Smooth muscle cell (in vitro differentiated cells): ENCODE data around the gene PDIA5. TPM values are rescaled to one million over a fixed set of nuclear protein-coding genes. Genes with fewer than 3 reads are reported as not detected.
A peak's percentile ranks its signal among the peaks of the same experiment; 100 is the strongest.

ENCODE experiments used
- DNase-seq: peaks from one replicate; lab custom pipeline; 2025; ENCODE audit not compliant: unreplicated experiment; lab: John Stamatoyannopoulos, UW
- H2AFZ ChIP-seq: fragments of 200-600 bp; sonication (generic); 2 replicates; pipeline ENCODE4 v1.6.0; 2016; ENCODE audit warnings: antibody characterized with exemption, low read depth, mild to moderate bottlenecking
- H3F3A ChIP-seq: fragments of 200-600 bp; sonication (generic); 2 replicates; pipeline ENCODE4 v1.6.0; 2017; ENCODE audit warnings: antibody characterized with exemption, low read depth
- H3K27ac ChIP-seq: fragments of 200-600 bp; sonication (generic); 2 replicates; pipeline ENCODE4 v1.5.1; 2016; ENCODE audit warnings: low read depth, mild to moderate bottlenecking
- H3K27me3 ChIP-seq: fragments of 200-600 bp; sonication (generic); 2 replicates; pipeline ENCODE4 v1.6.1; 2016; ENCODE audit warnings: low read depth, mild to moderate bottlenecking
- H3K36me3 ChIP-seq: fragments of 200-600 bp; sonication (generic); 2 replicates; pipeline ENCODE4 v1.5.1; 2016; ENCODE audit warnings: low read depth
- H3K4me1 ChIP-seq: fragments of 200-600 bp; sonication (generic); 2 replicates; pipeline ENCODE4 v1.5.1; 2016; ENCODE audit warnings: low read depth
- H3K4me2 ChIP-seq: fragments of 200-600 bp; sonication (generic); 2 replicates; pipeline ENCODE4 v1.6.0; 2016; ENCODE audit warnings: mild to moderate bottlenecking
- H3K4me3 ChIP-seq: fragments of 200-600 bp; sonication (generic); 2 replicates; pipeline ENCODE4 v1.5.1; 2016; ENCODE audit warnings: mild to moderate bottlenecking
- H3K79me2 ChIP-seq: fragments of 200-600 bp; sonication (generic); 2 replicates; pipeline ENCODE4 v1.6.0; 2016; ENCODE audit warnings: low read depth, mild to moderate bottlenecking
- H3K9ac ChIP-seq: fragments of 200-600 bp; sonication (generic); 2 replicates; pipeline ENCODE4 v1.6.0; 2016; ENCODE audit warnings: low read depth
- H3K9me3 ChIP-seq: fragments of 200-600 bp; sonication (generic); replicated peaks from 2 replicates; pipeline ENCODE4 v1.5.1; 2016; ENCODE audit warnings: low read depth
- H4K20me1 ChIP-seq: fragments of 200-600 bp; sonication (generic); 2 replicates; pipeline ENCODE4 v1.6.0; 2016; ENCODE audit warnings: low read depth
- WGBS: methylation state at CpG from one replicate; pipeline ENCODE4 v1.1.7; 2016; ENCODE audit warnings: low lambda C conversion rate; 5-methylcytosine and 5-hydroxymethylcytosine counted together
- polyA plus RNA-seq: library from polyadenylated mRNA; unstranded; fragments of >200 nt; fragmentation: Nextera tagmentation; extraction: Ambion mirVana; gene quantifications from 2 replicates; pipeline ENCODE4 v1.2.1, GENCODE V29; 2016
- total RNA-seq: library from RNA; depleted of rRNA; stranded (reverse); fragments of >200 nt; gene quantifications from 2 replicates; pipeline ENCODE4 v1.2.3, GENCODE V29; 2014
- TF ChIP-seq, protein P1 (sequence below): fragments of 200-600 bp; sonication (generic); IDR thresholded peaks from 2 replicates; pipeline ENCODE4 v1.5.1; 2017; ENCODE audit warnings: borderline replicate concordance, mild to moderate bottlenecking, antibody characterized with exemption; ENCODE audit not compliant: insufficient read depth, poor library complexity, severe bottlenecking

The PDIA5 gene
- total and polyA plus RNA-seq, 2 experiments from 2014 or later, result 65.4 to 102 TPM

DNA sequence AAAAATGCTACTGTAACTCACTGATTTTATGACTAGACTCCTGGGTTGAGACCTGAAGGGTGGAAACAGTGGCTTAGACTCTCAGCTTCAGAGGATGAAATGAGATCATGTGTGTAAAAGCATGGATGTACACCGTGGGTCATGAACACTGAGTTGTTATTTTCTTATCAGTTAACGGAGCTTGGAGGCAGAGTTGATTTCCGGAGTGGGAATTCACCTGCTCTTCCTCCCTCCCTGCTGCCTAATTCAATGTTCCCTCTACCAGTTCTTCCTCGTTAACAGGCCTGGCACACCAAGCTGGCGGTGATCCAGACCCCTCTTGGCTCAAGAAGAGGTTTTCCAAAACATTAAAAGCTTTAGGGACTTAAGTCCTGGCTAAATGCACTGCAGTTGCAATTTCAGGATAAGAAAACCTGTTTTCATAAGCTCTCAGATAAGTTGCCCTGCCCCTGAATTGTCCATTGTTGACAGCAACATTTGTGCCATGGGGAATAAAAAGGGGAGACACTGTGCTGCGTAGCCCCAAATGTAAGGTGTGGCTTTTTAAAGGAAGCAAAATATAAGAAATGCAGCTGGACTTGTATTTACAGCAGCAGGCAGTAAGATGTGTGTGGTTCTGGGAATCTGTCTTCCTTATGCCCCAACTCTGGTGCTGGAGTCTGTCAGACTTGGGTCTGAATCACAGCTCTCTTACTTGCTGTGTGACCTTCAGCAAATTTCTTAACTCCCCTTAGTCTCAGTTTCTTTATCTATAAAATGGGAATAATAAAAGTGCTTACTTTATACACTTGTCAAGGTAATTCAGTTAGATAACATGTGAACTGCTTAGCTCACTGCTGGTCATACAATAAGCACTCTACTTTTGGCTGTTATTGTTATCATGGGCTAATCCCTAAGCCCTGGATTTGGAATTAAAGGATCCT is 9.9 kb downstream of the PDIA5 start:
- no peak overlapping the region for H3K4me3 ChIP-seq
- H3K4me1 ChIP-seq, result peaks cover 31% of the 10 kb centered on the region
- H3K27ac ChIP-seq, result peak overlapping the region; percentile 55
- no peaks in the 10 kb centered on the region for H3K9me3 ChIP-seq
- H4K20me1 ChIP-seq, result peaks cover 97% of the 10 kb centered on the region
- no peak overlapping the region for H2AFZ ChIP-seq
- H3K36me3 ChIP-seq, result no peaks in the 10 kb centered on the region
- no peak for DNase-seq
- H3K79me2 ChIP-seq, result peaks cover 92% of the 10 kb centered on the region
- no peak overlapping the region for H3K9ac ChIP-seq
- H3K27me3 ChIP-seq, result no peaks in the 10 kb centered on the region
- TF ChIP-seq, protein P1, sequence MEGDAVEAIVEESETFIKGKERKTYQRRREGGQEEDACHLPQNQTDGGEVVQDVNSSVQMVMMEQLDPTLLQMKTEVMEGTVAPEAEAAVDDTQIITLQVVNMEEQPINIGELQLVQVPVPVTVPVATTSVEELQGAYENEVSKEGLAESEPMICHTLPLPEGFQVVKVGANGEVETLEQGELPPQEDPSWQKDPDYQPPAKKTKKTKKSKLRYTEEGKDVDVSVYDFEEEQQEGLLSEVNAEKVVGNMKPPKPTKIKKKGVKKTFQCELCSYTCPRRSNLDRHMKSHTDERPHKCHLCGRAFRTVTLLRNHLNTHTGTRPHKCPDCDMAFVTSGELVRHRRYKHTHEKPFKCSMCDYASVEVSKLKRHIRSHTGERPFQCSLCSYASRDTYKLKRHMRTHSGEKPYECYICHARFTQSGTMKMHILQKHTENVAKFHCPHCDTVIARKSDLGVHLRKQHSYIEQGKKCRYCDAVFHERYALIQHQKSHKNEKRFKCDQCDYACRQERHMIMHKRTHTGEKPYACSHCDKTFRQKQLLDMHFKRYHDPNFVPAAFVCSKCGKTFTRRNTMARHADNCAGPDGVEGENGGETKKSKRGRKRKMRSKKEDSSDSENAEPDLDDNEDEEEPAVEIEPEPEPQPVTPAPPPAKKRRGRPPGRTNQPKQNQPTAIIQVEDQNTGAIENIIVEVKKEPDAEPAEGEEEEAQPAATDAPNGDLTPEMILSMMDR, result no peak
- H3K4me2 ChIP-seq, result peak overlapping the region; percentile 21
- 38% methylated on average over 6 of the region's 6 CpGs for WGBS
- H3F3A ChIP-seq, result peaks cover 21% of the 10 kb centered on the region

DNA sequence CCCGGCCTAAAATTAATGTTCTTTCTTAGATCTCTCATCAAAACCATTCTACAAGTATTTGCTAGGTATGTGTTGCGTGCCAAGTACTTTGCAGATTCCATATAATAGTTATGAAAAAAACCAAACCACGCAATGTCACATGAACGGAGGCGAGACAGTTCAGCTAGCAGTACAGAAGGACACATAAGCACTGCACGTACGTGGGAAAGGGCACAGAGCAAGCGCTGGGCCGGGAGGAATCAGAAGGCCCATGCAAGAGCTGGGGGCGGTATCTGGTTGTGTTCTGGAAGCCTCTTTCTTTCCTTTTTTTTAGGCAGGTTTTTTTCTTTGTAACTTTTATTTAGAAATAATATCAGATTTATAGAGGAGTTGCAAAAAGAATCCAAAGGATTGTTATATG is 11.3 kb downstream of the PDIA5 start:
- peaks cover 97% of the 10 kb centered on the region for H4K20me1 ChIP-seq
- 68% methylated on average over 10 of the region's 10 CpGs for WGBS
- H3K9ac ChIP-seq, result no peak overlapping the region
- H3K27me3 ChIP-seq, result no peaks in the 10 kb centered on the region
- peak overlapping the region; percentile 10 for H3K4me2 ChIP-seq
- no peak overlapping the region for H3K4me3 ChIP-seq
- H3K79me2 ChIP-seq, result peaks cover 92% of the 10 kb centered on the region
- H2AFZ ChIP-seq, result no peak overlapping the region
- no peaks in the 10 kb centered on the region for H3K9me3 ChIP-seq
- H3F3A ChIP-seq, result peaks cover 21% of the 10 kb centered on the region
- H3K4me1 ChIP-seq, result peaks cover 37% of the 10 kb centered on the region
- peak overlapping the region; percentile 91 for H3K27ac ChIP-seq
- DNase-seq, result no peak
- no peaks in the 10 kb centered on the region for H3K36me3 ChIP-seq
- TF ChIP-seq, protein P1, result no peak

DNA sequence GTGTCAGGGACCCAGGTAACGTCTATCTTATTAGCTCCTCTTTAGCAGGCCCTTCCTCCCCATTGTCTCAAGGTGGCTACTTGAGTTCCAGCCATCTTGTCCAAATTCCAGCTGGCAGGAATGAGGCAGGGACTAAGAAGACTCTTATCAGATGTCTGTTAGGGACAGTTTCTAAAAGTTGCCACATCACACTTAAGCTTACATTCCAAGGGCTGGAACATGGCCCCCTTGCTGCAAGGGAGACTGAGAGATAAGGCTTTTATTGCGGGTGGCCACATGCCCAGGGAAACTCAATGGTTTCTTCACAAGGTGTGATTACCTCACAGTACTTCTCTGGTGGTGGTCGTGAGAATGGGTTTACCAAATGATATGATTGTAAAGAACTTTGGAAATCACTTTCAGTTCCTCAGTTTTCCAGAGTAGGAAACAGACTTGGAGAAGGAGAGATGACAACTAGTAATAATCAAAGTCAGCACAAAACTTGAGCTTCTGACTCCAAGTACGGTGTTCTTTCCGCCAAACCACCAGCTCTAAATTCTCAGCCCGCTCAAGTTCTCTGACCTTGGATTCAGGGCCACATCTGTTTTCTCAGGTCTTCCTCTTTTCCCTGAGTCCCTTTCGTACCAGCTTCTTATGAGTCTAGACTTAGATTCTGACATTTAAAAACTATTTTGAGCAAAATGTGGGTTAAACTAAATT is 14.2 kb downstream of the PDIA5 start:
- no peak overlapping the region for H3K9ac ChIP-seq
- no peaks in the 10 kb centered on the region for H3K36me3 ChIP-seq
- peak overlapping the region; percentile 64 for H3K4me2 ChIP-seq
- peaks cover 56% of the 10 kb centered on the region for H3K4me1 ChIP-seq
- no peak for DNase-seq
- TF ChIP-seq, protein P1, result no peak
- H3K27me3 ChIP-seq, result no peaks in the 10 kb centered on the region
- H3K79me2 ChIP-seq, result peaks cover 86% of the 10 kb centered on the region
- H2AFZ ChIP-seq, result no peak overlapping the region
- H3K4me3 ChIP-seq, result no peak overlapping the region
- WGBS, result 64% methylated on average over 7 of the region's 7 CpGs
- H3F3A ChIP-seq, result peaks cover 26% of the 10 kb centered on the region
- H4K20me1 ChIP-seq, result peaks cover 97% of the 10 kb centered on the region
- peak overlapping the region; percentile 91 for H3K27ac ChIP-seq
- no peaks in the 10 kb centered on the region for H3K9me3 ChIP-seq
